IPS-NIHi7 (cell line): Measurements from ENCODE around the gene LZTS3.
"Not testable (repeated sequence)": the region's sequence is repeated elsewhere in the genome, so short reads cannot be mapped to it uniquely, and the experiment has no call there.

Experiments
- DNase-seq: peaks from one replicate; pipeline ENCODE4 v3.0.0; 2012; ENCODE audit warnings: mixed read lengths; ENCODE audit errors: extremely low spot score

LZTS3 gene

DNA sequence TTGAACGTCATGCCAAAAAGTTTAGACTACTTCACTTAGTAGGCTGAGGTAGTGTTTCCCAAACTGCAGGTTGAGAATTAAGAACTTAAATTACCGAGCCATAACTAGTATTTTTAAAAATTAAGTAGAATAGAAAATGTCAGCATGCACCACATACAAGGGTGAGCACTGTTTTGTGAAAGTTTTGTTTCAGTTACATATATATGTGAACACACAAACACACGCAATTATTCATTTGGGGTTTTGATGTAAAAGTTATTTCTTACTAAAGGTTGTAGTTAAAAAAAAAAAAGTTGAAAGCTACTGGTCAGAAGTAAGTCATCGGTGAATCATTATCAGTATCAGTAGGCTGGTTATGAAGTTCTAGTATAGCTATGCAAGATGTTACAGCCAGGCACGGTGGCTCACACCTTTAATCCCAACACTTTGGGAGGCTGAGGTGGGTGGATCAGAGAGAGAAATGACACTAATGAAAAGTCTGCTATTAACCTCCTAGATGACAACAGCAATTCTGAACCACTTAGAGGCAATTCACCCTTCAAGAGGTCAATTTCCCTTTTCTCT is 37.8 kb downstream of the LZTS3 start:
- DNase-seq, result no peak

DNA sequence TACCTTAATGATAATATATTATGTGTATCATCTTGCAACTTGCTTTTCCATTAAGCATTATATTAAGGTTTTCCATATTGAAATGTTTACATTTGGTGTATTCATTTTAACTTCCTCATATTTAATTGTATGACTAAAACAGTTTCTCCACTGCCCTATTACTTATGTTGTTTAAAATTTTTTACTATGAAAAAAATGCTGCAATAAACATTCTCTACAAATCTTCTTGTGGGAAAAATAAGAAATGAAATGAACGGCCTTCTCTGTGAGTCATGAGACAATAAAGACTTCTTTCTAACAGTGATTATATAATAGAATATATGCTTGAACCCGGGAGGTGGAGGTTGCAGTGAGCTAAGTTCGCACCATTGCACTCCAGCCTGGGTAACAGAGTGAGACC is 39.2 kb downstream of the LZTS3 start:
- no peak for DNase-seq

DNA sequence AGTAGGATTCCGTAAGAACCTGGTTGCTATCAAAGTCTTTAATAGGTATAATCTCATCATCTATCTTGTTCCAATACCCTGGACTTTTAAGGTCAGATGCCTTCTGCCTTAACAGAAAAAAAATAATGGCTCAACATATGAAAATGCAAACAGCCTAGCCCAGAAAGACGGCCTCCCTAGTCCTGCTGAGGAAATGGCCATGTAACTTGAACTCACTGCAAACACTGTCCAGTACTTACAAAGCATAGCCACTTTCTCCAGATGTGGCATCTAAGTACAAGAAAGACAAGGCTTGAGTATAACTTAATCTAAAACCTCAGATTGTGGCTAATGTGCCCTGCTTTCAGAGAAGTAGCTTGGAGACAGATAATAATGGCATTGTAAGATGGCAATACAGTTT is 40.2 kb downstream of the LZTS3 start:
- DNase-seq, result no peak

DNA sequence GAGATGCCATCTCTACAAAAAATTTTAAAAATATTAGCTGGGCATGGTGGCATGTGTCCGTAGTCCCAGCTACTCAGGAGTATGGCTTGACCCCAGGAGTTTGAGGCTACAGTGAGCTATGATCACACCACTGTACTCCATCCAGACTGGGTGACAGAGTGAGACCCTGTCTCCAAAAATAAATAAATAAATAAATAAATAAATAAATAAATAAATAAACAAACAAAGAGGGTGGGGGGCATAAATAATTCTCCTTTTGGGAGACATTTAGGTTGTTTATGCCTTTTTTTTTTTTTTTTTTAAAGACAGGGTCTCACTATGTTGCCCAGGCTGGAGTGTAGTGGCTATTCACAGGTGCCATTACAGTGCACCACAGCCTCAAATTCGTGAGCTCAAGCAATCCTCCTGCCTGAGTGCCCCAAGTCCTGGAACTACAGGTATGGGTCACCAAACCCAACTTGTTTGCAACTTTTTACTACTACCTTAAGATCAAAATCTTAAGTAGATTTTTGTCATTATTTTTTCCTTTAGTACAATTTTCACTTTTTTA is 43.2 kb downstream of the LZTS3 start:
- no peak for DNase-seq

DNA sequence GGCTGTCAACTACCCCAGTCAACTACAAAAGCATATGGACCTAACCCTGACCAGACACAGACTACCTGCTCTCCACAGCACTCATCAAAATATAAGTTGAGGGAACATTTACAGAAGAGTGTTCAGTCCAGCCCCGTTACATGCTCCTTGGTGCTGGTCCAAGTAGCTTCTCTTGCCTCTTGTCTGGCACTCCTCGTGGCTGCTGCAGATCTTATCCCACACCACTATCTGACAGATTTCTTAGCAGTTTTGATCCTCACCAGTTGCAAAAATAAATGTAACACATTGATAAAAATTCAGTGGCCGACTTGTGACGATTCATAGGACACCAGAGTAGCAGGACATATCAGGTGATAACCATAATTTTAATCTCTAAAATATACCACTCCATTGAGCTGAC is 44.3 kb downstream of the LZTS3 start:
- DNase-seq, result no peak

DNA sequence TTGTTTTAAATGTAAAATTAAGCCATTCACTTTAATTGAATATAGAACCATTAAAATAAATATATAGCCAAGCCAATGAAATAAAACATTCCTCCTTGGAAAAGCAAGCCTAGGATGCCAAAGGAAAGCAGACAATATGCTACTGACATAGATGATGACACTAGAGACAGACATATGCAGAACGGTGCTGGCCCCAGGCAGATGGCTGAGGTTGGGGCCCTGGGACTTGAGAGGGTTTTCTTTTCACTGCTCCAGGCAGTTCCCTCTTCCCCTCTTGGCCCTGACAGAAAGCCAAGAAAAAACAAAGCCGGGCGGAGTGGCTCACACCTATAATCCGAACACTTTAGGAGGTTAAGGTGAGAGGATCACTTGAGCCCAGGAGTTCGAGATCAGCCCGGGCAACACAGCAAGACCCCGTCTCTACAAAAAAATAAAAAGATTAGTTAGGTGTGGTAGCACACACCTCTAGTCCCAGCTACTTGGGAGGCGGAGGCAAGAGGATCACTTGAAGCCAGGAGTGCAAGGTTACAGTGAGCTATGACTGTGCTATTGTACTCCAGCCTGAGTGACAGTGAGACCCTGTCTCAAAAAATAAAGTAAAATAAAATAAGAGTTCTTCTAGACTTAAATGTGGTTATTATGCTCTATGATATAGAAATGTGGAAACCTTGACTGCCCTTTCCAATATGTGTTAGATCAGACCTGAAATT is 44.9 kb downstream of the LZTS3 start:
- no peak for DNase-seq

DNA sequence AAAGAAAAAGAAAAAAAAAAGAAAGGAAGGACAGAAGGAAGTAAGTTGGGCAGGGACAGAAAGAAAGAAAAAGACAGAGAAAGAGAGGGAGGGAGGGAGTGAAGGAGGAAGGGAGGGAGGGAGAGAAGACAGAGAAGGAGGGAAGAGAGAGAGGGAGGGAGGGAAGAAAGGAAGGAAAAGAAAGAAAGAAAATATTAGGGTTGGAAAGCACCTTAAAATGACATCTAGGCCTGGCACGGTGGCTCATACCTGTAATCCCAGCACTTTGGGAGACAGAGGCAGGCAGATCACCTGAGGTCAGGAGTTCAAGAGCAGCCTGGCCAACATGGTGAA is 46.9 kb downstream of the LZTS3 start:
- DNase-seq, result no peak

DNA sequence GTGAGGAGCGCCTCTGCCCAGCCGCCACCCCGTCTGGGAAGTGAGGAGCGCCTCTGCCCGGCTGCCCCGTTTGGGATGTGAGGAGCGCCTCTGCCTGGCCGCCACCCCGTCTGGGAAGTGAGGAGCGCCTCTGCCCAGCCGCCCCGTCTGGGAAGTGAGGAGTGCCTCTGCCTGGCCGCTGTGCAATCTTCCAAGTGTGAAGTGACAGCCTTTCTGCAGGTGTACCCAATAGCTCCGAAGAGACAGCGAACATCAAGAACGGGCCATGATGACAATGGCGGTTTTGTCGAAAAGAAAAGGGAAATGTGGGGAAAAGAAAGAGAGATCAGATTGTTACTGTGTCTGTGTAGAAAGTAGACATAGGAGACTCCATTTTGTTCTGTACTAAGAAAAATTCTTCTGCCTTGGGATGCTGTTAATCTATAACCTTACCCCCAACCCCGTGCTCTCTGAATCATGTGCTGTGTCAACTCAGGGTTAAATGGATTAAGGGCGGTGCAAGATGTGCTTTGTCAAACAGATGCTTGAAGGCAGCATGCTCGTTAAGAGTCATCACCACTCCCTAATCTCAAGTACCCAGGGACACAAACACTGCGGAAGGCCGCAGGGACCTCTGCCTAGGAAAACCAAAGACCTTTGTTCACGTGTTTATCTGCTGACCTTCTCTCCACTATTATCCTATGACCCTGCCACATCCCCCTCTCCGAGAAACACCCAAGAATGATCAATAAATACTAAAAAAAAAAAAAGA is 47.4 kb downstream of the LZTS3 start:
- not testable (repeated sequence) for DNase-seq

DNA sequence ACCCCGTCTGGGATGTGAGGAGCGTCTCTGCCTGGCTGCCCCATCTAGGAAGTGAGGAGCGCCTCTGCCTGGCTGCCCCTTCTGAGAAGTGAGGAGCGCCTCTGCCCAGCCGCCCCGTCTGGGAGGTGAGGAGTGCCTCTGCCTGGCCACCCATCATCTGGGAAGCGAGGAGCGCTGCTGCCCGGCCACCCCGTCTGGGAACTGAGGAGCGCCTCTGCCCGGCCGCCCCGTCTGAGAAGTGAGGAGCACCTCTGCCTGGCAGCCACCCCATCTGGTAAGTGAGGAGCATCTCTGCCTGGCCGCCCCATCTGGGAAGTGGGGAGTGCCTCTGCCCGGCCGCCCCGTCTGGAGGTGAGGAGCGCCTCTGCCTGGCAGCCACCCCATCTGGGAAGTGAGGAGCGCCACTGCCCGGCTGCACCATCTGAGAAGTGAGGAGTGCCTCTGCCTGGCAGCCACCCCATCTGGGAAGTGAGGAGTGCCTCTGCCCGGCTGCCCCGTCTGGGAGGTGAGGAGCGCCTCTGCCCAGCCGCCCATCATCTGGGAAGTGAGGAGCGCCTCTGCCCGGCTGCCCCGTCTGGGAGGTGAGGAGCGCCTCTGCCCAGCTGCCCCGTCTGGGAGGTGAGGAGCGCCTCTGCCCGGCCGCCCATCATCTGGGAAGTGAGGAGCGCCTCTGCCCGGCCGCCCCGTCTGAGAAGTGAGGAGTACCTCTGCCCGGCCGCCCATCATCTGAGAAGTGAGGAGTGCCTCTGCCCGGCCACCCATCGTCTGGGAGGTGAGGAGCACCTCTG is 48.4 kb downstream of the LZTS3 start:
- not testable (repeated sequence) for DNase-seq

DNA sequence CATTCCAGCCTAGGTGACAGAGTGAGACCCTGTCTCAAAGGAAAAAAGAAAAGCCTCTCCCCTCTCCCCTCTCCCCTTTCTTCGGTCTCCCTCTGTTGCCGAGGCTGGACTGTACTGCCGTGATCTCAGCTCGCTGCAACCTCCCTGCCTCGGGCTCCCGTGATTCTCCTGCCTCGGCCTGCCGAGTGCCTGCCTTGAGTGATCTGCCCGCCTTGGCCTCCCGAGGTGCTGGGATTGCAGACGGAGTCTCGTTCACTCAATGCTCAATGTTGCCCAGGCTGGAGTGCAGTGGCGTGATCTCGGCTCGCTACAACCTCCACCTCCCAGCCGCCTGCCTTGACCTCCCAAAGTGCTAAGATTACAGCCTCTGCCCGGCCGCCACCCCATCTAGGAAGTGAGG is 49.2 kb downstream of the LZTS3 start:
- not testable (repeated sequence) for DNase-seq

DNA sequence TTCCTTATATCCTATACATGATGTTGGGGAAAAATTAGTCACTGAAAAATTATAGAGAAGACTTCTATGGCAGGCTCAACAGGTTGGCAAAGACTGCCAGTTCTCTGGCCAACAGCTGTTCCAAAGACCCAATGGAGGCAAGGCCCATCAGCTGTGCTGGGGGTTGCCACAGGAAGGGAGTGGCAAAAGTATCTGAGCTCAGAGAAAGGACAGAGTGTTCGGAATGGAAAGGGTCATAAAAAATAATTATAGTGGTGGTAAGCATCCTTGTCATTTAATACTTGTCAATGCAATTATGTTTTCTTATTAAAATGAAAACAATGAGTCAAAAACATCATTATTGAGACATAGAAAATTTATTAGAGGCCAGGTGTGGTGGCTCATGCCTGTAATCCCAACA is 49.8 kb downstream of the LZTS3 start:
- DNase-seq, result no peak

DNA sequence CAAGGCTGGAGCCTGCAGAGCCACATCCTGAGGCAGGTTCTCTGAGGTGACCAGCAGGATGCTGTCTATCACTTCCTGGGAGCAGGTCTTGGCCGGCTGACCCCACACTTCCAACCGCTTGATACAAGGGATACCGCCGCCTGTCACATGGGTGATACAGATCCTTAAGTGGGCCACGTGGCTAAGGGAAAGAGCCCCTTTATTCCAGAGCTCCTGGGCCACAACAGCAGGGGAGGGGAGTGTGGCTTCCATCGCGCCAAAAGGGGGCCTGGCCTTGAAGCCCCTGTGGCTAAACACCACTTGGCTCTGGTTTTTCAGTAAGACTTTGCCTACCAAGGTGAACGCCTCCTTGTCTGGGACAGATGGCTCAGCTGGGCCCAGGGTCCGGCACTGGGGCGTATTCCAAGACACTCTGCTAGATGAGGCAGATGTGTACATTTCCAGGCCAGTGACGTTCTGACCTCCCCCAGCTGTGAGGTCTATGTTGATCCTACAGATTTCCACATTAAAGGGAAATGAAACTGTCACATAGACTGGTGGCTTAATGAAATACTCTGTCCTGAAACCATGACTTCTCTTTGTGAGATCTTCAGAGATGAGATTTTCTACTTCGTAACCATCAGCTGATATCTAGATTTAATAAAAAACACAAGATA is 51.3 kb downstream of the LZTS3 start:
- DNase-seq, result no peak

DNA sequence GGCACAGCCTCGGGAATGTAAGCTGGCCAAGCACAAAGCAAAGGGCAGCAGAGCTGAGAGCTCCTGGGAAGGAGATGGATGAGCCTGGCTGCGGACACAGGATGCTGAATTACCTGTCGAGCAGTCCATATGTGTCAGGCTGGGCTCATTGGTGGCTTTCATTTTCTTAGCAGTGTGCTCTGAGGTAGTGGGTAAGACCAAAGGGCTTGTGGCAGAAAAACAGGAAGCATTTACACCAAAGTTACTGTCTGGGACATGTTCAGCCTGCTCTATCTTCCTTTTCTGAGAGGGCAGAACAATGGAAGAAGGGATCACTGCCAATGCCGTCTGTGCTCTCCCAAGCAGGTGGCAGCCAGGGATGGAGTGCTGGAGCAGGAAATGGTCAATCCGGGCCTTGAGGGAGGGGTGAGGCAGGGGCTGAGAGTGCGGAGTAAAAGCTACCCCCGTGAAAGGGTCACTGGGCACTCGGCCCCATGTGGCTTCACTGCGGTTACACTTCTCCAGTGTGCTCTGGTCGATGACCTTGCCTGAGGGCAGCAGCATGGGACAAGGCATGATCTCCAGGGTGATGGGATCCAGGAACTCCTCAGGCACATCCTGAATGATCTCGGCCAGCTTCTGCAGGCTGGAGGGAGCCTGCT is 52.0 kb downstream of the LZTS3 start:
- DNase-seq, result no peak

DNA sequence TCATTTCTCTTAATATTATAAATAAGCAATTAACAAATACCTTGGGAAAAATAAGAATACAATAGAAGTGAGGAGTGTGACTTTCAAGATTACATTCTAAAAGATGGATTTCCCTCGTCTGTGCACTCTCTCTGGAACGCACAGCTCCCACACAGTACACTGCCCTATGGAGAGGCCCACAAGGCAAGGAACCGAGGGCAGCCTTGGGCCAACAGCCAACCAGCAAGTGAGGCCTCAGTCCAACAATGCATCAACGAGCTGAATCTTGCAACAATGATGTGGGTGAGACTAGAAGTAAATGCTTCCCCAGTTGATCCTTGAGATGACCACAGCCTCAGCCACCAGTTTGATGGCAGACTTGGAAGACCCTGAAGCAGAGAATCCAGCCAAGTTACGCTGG is 54.3 kb downstream of the LZTS3 start:
- no peak for DNase-seq

DNA sequence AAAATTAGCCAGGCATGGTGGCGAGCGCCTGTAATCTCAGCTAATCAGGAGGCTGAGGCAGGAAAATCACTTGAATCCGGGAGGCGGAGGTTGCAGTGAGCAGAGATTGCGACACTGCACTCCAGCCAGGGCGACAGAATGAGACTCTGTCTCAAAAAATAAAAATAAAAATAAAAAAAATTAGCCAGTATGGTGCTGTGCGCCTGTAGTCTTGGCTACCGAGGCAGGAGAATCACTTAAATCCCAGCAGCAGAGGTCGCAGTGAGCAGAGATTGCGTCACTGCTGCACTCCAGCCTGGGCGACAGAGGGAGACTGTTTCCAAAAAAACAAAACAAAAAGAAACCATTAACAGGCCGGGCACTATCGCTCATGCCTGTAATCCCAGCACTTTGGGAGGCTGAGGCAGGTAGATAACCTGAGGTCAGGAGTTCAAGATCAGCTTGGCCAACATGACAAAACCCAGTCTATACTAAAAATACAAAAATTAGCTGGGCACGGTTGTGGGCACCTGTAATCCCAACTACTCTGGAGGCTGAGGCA is 55.4 kb downstream of the LZTS3 start:
- peak; percentile 52 for DNase-seq

DNA sequence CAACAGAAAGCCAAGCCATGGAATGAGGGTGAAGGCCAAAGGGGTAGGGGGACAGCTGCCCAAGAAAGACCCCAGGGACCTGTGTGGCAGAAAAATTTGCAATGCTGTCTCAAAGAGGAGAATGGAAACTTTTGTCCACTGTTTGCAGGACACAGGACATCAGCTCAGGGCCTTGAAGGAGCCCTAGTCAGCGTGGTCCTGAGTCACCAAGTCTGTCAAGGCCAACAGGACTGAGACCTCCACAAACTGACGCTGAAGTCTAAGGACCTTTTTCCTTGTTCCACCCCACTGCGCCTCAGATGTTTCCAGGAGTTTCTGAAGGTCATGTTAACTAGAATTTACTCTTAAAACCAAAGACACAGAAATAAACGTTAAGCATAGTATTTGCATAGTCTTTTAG is 57.0 kb downstream of the LZTS3 start:
- DNase-seq, result no peak

DNA sequence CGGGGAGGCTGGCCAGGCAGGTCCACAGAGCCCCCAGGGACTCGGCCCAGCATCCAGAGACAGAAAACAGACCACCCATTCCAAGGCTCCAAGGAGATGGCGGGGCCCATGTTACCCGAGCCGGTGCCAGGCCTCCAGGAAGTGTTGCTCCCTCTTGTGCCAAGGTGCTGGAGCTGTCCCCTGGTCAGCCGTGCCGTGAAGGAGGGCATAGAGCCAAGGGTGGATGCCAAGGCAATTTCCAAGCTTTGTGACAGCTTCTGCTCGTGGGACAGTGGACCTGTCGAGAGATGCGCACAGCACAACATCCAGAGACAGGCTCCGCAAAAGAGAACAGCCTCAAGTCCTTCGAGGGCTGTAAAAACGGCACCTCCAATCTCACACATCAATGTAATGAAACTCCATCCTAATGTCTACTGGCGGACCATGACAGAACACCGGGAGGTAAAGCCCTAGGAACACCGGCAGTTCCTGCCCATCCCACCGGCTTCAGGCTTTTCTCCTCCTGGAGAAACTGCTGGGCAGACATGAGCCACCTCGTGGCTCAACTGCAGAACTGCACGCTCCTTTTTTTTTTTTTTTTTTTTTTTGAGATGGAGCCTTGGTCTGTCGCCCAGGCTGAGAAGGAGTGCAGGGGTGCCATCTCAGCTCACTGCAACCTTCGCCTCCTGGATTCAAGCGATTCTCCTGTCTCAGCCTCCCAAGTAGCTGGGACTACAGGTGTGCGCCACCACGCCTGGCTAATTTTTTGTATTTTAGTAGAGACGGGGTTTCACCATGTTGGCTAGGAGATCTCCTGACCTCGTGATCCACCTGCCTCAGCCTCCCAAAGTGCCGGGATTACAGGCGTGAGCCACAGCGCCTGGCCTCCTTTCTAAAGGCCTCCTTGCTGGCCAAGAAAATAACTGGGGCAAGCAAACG is 57.9 kb downstream of the LZTS3 start:
- peak; percentile 96 for DNase-seq
